ENCODE data around the gene TRPM3. TPM values are rescaled to one million over a fixed set of nuclear protein-coding genes. Genes with fewer than 3 reads are reported as not detected.

The TRPM3 gene
- total and polyA plus RNA-seq, 9 of the 15 experiments (the other 6 are each of a cell fraction or from before 2014, with no cell fraction given) = 0.04 TPM; not detected in 8

GRCh38 chr9:71122421-71122820, 1.0 kb upstream of the TRPM3 start (continued):
- no peak for TF ChIP-seq CEBPZ (IDR thresholded peaks at IDR 0.05; ENCODE audit: borderline replicate concordance, low read depth, low read length)
- no peak for TF ChIP-seq MEF2A (IDR thresholded peaks at IDR 0.05; ENCODE audit: control insufficient read depth, low read depth, low read length)
- no peak for TF ChIP-seq GABPB2 (CRISPR knock-in tag; conservative IDR thresholded peaks at IDR 0.05)
- no peak for TF ChIP-seq PHB2 (IDR thresholded peaks at IDR 0.05; ENCODE audit: low read depth)

GRCh38 chr9:71122022-71122275, 528 bp upstream of the TRPM3 start:
- no peaks in the 10 kb centered on the region for H3K4me1 ChIP-seq (replicated peaks in 1 of 2; ENCODE audit: control insufficient read depth in 2 of 2, insufficient read depth in 2 of 2, low read length in 2 of 2)
- in situ Hi-C loops (cut with MboI) (no loop called here), intact Hi-C loops (cut with micrococcal nuclease) (no loop called here)
- no peak overlapping the region for H2AFZ ChIP-seq (ENCODE audit: low read depth, low read length)
- DNase-seq (ENCODE audit: extremely low read depth in 1 of 4, low spot score in 3 of 4) = no peak
- ATAC-seq = no peak
- H3K27ac ChIP-seq (ENCODE audit: extremely low read depth, low read depth, low read length) = no peak overlapping the region
- no TSS peak for BruUV-seq (replicated peaks)
- H3K27me3 ChIP-seq (ENCODE audit: control insufficient read depth in 2 of 2, insufficient read depth in 2 of 2, low read length in 2 of 2) = peaks cover 0 to 5% of the 10 kb centered on the region in 2 experiments; a peak in 1 of 5 replicates
- no peak for FAIRE-seq
- ChIA-PET CTCF (ENCODE audit: low intra/inter-chr PET ratio) (no interaction called here), POLR2A (no interaction called here)
- no peaks in the 10 kb centered on the region for H3K9me1 ChIP-seq (ENCODE audit: control insufficient read depth, insufficient read depth, low read length)
- 0% methylated on average over 1 of the region's 1 CpG for WGBS (ENCODE audit: insufficient coverage, low coverage, missing lambda C conversion rate)
- no peaks in the 10 kb centered on the region for H4K20me1 ChIP-seq (replicated peaks; ENCODE audit: control insufficient read depth, insufficient read depth, low read length)
- H3K9me3 ChIP-seq (replicated peaks; ENCODE audit: control insufficient read depth, insufficient read depth, low read depth, low read length) = no peaks in the 10 kb centered on the region
- no peaks in the 10 kb centered on the region for H3K79me2 ChIP-seq (ENCODE audit: control insufficient read depth, insufficient read depth, low read length)
- H3K4me3 ChIP-seq = no peak overlapping the region
- H3K9ac ChIP-seq (ENCODE audit: insufficient read depth in 1 of 2, low read depth in 2 of 2, low read length in 2 of 2) = no peak overlapping the region
- no peaks in the 10 kb centered on the region for H3K36me3 ChIP-seq (ENCODE audit: control insufficient read depth, insufficient read depth, low read length)
- H3K4me2 ChIP-seq (ENCODE audit: insufficient read depth, low read length) = no peak overlapping the region
- no peak for TF ChIP-seq XRCC5 (IDR thresholded peaks at IDR 0.05; ENCODE audit: low read depth, low read length)
- TF ChIP-seq SAFB2 (IDR thresholded peaks at IDR 0.05; ENCODE audit: borderline replicate concordance, low read depth, low read length, severe bottlenecking) = no peak
- no peak for TF ChIP-seq ARID4B (CRISPR knock-in tag; IDR thresholded peaks at IDR 0.05)
- TF ChIP-seq CHCHD3 (CRISPR knock-in tag; IDR thresholded peaks at IDR 0.05) = no peak
- TF ChIP-seq BHLHE40 (IDR thresholded peaks at IDR 0.05; ENCODE audit: low read length) = no peak
- no peak for TF ChIP-seq SLC30A9 (CRISPR knock-in tag; IDR thresholded peaks at IDR 0.05)
- no peak for TF ChIP-seq GABPB1 (CRISPR knock-in tag; IDR thresholded peaks at IDR 0.05)
- TF ChIP-seq ZNF3 (CRISPR knock-in tag; IDR thresholded peaks at IDR 0.05) = no peak
- no peak for TF ChIP-seq MAX (CRISPR knock-in tag; IDR thresholded peaks at IDR 0.05)
- no peak for TF ChIP-seq FOXA3 (CRISPR knock-in tag; conservative IDR thresholded peaks at IDR 0.05 in 1 of 2, IDR thresholded peaks at IDR 0.05 in 1 of 2)
- TF ChIP-seq ZNF140 (CRISPR knock-in tag; IDR thresholded peaks at IDR 0.05) = no peak

Data from K562 (cell line).